Brain pericyte (primary cell): ENCODE results near the gene TAOK3.
"Not testable (repeated sequence)": the region's sequence is repeated elsewhere in the genome, so short reads cannot be mapped to it uniquely, and the experiment has no call there.

ENCODE experiments used
- DNase-seq: peaks from one replicate; pipeline ENCODE4 v3.0.0-alpha.2; 2012; ENCODE audit warnings: low read depth, low spot score

Gene TAOK3

GRCh38 chr12:118373616-118374015, 909 bp upstream of the TAOK3 start:
- no peak for DNase-seq

DNA sequence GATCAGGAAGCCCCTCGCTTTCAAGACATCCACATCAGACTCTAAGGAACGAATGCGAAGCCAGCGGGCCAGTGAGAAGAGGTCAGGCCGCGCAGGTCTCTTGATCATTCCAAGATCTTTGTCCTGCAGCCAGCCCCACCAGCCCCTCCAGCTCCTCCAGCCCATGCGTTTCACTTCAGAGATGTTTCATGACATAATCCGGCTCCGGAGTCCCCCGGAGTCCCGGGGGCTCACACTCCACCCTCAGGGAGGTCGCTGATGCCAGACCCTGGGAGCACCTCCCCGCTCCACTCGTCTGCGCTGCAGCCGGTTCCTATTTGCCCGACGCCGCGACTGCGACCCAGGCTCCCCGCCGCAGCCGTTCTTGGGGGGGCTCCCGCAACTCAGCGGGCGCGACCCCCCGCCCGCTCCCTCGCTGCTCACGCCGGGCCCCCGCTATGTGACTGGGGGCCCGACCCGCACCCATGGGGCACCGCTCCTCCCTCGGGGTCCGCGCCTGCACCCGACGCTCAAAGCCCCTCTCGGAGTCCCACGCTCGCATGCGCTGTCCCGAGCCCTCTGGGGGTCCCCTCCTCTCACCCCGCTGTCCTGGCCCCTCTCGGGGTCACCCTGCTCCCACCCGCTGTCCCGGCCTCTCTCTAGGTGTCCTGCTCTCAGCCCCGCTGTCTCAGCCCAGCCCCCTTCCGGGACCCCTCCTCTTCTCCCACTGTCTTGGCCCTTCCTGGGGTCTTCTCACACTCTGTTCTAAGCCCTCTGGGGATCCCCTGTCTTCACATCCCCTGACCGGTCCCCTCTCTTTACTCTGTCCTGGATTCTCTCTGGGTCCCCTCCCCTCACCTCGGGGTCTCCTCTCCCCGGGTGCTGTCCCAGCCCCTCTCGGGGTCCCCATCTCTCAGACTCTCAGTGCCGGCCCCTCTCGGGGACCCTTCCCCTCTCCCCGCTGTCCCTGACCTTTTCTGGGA, 1.1 kb downstream of the TAOK3 start:
- no peak for DNase-seq

- no peak for DNase-seq
These were observed 2.1 kb downstream of the TAOK3 start for GRCh38 chr12:118370601-118371000.

DNA sequence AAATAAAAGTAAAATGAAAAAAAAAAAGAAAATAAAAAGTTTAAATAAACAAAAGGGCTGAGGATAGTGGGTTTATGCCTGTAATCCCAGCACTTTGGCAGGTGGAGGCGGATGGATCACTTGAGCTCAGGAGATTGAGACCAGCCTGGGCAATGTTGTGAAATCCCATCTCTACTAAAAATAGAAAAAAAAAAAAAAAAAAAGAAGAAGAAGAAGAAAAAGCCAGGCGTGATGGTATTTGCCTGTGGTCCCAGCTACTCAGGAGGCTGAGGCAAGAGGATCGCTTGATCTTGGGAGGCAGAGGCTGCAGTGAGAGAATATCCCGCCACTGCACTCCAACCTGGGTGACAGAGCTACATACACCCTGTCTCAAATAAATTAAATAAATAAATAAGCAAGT, 3.9 kb downstream of the TAOK3 start:
- DNase-seq = no peak

DNA sequence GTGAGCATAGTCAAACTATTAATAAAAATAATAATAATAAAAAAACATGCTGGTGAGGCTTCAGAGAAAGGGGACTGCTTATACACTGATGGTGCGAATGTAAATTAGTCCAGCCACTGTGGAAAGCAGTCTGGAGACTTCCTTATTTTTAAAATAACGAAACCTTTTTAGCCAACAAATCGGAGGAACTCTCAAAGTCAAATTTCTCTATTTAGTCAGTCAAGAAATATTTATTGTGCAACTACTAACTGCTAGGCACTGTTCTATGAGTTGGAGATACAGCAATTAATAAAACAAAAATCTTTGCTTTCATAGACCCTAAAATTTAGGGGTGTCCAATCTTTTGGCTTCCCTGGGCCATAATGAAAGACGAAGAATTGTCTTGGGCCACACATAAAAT, 10.8 kb downstream of the TAOK3 start:
- DNase-seq = no peak

- no peak for DNase-seq
These were observed 11.7 kb downstream of the TAOK3 start for GRCh38 chr12:118361092-118361404.

DNA sequence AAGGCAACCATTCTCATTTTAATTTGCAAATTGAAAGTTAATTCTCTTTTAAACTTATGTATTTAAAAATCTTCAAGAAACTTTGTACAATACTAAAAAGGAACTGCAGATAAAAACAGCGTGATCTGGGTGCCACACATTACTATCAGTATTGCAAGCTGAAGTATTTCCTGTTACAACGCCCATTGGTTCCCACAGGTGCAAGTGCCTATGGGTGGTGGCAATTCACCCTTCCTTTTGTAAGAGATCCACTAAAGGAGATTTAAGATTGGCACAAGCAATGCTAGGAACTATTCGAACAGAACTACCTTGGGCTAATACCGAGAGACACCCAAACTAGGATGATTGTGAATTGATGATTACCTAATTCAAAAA, 13.2 kb downstream of the TAOK3 start:
- no peak for DNase-seq

DNA sequence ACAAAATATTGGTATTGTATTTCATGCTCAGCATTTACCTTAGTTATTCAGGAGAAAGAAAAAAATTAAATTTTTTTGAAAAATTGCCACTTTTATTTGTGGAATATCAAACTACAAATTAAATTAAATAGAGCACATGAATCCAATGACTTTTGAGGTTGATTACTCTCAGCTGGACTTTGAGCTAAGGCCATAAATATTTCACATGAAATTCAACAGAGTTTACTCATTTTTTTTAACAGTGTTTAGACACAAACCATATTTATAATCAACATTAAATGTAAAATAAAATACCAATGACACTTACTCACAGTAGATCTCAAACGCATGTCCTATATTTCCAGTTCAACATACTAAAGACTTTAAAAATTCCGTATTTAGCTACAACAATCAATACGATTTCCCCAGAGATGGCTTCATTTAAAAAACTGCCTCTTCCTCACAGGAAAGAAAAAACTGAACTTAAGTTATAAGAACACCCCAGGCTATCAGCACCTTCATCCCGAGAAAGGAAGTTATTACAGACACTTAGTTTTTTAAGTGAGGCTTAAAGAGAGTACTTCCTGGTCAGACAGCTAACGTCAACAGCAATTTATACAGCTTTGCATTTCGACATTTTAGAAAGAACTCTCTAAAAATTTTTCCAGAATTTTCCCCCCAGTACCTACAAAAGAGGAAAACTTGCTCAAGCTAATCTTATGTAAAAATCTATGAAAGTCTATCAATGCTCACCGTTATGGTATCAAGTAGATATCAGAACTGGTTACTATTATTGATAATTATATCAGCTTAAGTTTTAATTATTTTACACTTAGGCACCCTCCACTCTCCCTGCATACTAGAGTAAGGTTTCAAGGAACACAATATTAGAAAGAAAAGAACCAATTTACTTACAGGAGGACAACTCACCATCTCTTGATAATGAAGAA, 13.8 kb downstream of the TAOK3 start:
- no peak for DNase-seq

GRCh38 chr12:118358008-118358359, 14.7 kb downstream of the TAOK3 start:
- DNase-seq = no peak

DNA sequence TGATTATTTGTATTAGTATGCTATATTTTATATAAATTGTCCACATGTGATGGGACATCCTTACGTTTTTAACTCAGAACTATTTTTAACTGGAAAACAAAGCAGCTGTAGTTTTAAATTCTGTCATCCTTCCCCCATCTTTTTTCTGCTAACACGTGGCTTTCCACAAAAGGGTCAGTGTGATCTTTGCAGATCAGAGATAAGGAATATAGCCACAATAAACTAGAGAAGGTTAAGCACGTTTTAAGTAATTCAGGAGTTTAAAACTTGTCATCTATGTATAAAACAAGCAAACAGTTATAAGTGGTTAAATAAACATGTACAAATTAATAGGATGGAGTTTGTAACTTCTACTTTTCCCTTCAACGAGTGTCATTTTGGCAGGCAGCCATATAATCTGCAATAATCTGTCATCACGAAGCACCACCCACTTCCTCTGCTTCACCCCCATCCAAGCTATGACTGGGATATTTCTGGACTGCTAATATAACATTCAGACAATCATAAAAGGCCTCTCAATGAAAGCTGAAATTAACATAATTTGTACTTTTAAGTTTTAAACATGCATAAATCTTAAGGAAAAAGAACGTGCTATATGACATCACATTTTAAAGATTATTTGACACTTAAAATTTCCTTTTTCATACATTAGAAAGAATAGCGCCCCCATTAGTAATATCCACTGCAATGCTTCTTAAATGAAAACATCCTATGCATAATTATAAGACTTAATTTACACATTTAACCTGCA, 15.3 kb downstream of the TAOK3 start:
- no peak for DNase-seq

DNA sequence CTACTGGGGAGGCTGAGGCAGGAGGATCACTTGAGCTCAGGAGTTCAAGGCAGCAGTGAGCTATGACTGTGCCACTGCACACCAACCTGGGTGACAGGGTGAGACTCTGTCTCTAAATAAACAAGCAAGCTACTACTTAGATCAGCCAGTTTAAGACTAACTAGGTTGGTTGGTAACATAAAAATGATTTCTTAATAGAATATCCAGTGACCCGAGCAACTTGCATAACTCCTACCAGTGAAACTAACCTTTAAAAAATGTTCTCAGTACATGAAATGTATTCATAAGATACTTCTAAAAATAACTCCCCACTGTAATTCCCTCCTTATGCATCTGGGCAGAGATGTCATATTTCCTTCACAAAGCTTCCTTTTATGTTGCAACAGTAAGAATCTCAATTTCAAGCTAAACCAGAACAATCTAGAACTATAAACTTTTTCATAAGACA, 15.9 kb downstream of the TAOK3 start:
- DNase-seq = no peak

DNA sequence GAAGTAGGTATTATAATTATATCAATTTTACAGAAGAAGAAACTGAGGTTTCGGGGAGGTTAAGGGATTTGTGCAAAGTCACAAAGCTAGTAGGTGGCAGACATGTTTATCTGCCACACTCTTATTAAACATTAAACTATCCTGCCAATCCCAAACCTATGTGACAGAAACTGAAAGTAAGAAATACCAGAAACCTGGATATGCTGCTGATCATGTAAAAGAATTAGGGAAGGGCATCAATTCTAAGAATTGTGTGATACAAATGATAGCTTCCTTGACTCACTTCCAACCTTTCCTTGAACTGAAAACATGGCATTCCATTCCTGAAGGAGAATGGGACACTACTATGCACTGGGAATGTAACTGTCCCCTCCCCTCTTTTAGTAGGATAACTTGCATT, 16.9 kb downstream of the TAOK3 start:
- no peak for DNase-seq

GRCh38 chr12:118354903-118355302, 17.8 kb downstream of the TAOK3 start:
- DNase-seq = no peak

DNA sequence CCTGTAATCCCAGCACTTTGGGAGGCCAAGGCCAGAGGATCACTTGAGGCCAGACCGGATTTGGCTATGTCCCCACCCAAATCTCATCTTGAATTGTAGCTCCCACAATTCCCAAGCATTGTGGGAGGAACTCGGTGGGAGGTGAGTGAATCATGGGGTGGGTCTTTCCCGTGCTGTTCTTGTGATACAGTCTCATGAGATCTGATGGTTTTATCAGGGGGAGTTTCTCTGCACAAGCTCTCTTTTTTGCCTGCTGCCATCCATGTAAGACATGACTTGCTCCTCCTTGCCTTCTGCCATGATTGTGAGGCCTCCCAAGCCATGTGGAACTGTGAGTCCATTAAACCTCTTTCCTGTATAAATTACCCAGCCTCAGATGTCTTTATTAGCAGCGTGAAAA, 18.2 kb downstream of the TAOK3 start:
- DNase-seq = not testable (repeated sequence)

DNA sequence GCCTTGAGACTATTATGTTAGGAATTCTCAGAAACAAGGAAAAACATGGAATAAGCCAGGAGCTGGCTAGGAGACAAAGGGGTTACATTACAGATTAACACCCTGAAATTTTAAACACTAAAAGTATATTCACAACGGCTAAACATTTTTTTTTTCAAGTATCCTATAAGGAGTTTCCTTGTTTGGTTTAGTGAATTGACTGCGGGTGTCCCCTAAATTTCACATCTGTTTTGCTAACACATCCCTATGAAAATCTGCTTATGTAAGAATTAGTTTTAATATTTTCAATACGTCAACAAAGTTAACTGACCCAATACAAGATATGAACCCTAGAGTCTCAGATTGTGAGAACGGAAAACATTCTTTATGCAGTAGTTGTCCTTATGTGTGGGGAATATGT, 19.0 kb downstream of the TAOK3 start:
- DNase-seq = no peak

GRCh38 chr12:118350908-118351559, 21.7 kb downstream of the TAOK3 start:
- DNase-seq = no peak

DNA sequence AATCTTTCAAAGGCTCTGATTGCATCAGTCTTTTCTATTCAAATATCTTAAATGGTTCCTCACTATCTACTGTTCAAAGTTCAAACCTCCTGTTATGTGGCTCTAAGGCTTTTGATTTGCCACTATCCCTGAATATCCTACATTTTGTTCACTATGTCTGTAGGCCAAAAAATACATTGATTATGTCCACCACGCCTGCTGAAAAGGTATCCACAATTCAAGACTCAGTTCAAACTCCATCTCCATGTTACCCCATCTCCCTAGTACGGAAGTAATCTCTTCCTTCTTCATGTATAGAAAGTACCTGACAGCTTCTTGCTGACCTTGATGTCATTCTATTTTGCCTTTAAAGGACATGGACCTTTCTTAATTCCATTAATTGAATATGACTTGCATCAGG, 24.8 kb downstream of the TAOK3 start:
- DNase-seq = no peak

- no peak for DNase-seq
These were observed 25.8 kb downstream of the TAOK3 start for GRCh38 chr12:118346895-118347294.

GRCh38 chr12:118345355-118345754, 27.4 kb downstream of the TAOK3 start:
- no peak for DNase-seq

GRCh38 chr12:118344829-118345228, 27.9 kb downstream of the TAOK3 start:
- DNase-seq = no peak

DNA sequence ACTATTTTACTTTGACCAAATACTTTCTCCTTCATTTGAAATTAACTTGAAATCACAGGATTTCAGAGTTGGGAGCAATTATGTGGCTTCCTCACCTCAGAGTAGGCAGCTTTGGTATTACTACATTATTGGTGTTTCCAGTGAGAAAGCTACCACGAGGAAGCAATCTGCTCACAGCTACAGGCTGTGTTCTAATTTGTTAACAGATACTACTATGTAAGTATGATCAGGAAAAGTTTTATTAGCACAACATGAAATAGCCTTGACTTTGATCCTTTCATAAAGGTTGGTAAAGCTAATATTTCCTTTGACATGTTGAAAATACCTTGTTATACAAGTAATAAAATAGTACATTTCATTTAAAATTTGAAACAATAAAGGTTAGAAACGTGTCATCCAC, 30.6 kb downstream of the TAOK3 start:
- DNase-seq = no peak
